CD14-positive monocyte (primary cell): ENCODE measurements around the gene FDX2. TPM values are rescaled to one million over a fixed set of nuclear protein-coding genes. Genes with fewer than 3 reads are reported as not detected.

Source experiments
- DNase-seq, 3 donors: peaks; one replicate each; pipeline ENCODE4 v3.0.0-alpha.2; 2011 to 2022
- H2AFZ ChIP-seq: 2 replicates; pipeline ENCODE4 v1.6.0; 2012; ENCODE audit warnings: mild to moderate bottlenecking, low read depth, low read length, inconsistent platforms; ENCODE audit not compliant: insufficient read depth, poor library complexity, severe bottlenecking
- H3K27ac ChIP-seq, 2 donors: 1 replicate in 1 of 2; 2 replicates in 1 of 2; pipeline ENCODE4 v1.5.1; 2012 to 2013; ENCODE audit warnings: low read length in 2 of 2, control low read depth in 1 of 2, inconsistent platforms in 1 of 2, low read depth in 1 of 2, mild to moderate bottlenecking in 1 of 2
- H3K27me3 ChIP-seq, 2 donors: one replicate each; pipeline versions ENCODE4 v1.6.0 to v1.6.1; 2011 to 2013; ENCODE audit warnings: low read length in 2 of 2; ENCODE audit not compliant: control insufficient read depth in 2 of 2, insufficient read depth in 2 of 2
- H3K36me3 ChIP-seq, 2 donors: replicated peaks in 1 of 2; 1 replicate in 1 of 2; 2 replicates in 1 of 2; pipeline versions ENCODE4 v1.5.1 to v1.6.1; 2012 to 2013; ENCODE audit warnings: low read length in 2 of 2, control low read depth in 1 of 2, inconsistent platforms in 1 of 2, mild to moderate bottlenecking in 1 of 2; ENCODE audit not compliant: insufficient read depth in 2 of 2, control insufficient read depth in 1 of 2
- H3K4me1 ChIP-seq, 2 donors: 1 replicate in 1 of 2; 2 replicates in 1 of 2; pipeline versions ENCODE4 v1.5.1 to v1.6.1; 2012 to 2013; ENCODE audit warnings: low read length in 2 of 2, control low read depth in 1 of 2, inconsistent platforms in 1 of 2, mild to moderate bottlenecking in 1 of 2, moderate library complexity in 1 of 2; ENCODE audit not compliant: insufficient read depth in 2 of 2, control insufficient read depth in 1 of 2
- H3K4me2 ChIP-seq: replicated peaks from 2 replicates; pipeline ENCODE3; 2012; ENCODE audit warnings: low read length, moderate library complexity, mild to moderate bottlenecking; ENCODE audit not compliant: poor library complexity, severe bottlenecking; ENCODE audit errors: extremely low read depth
- H3K4me3 ChIP-seq, 3 experiments: fragments of 200-600 bp in 1 of 3; sonication (generic) in 1 of 3; replicated peaks in 1 of 3; 1 replicate in 2 of 3; 2 replicates in 1 of 3; pipeline ENCODE4 v1.5.1; 2011 to 2013; ENCODE audit warnings: low read length in 3 of 3, mild to moderate bottlenecking in 3 of 3, control low read depth in 2 of 3, low read depth in 2 of 3, inconsistent platforms in 1 of 3, moderate library complexity in 1 of 3
- H3K79me2 ChIP-seq: 2 replicates; pipeline ENCODE4 v1.6.0; 2012; ENCODE audit warnings: mild to moderate bottlenecking, control low read depth, inconsistent platforms, low read length, moderate library complexity; ENCODE audit not compliant: insufficient read depth
- H3K9ac ChIP-seq: 2 replicates; pipeline ENCODE4 v1.6.0; 2017; ENCODE audit warnings: low read length, mild to moderate bottlenecking; ENCODE audit not compliant: insufficient read depth, poor library complexity, severe bottlenecking
- H3K9me3 ChIP-seq, 2 donors: replicated peaks in 1 of 2; 1 replicate in 1 of 2; 2 replicates in 1 of 2; pipeline versions ENCODE4 v1.5.1 to v1.6.1; 2012 to 2013; ENCODE audit warnings: low read length in 2 of 2, control low read depth in 1 of 2; ENCODE audit not compliant: control insufficient read depth in 1 of 2, insufficient read depth in 1 of 2
- H4K20me1 ChIP-seq: 2 replicates; pipeline ENCODE4 v1.6.0; 2012; ENCODE audit warnings: mild to moderate bottlenecking, low read length, control low read depth, moderate library complexity; ENCODE audit not compliant: insufficient read depth
- H3K27ac Mint-ChIP-seq, 7 donors: one replicate each; pipeline ENCODE4 v1.8.0; 2020; ENCODE audit warnings: mild to moderate bottlenecking in 7 of 7, mixed read lengths in 7 of 7, moderate library complexity in 6 of 7, inconsistent platforms in 2 of 7
- H3K27me3 Mint-ChIP-seq, 3 donors: one replicate each; pipeline ENCODE4 v1.8.0; 2021 to 2022; ENCODE audit warnings: low read depth in 3 of 3, mild to moderate bottlenecking in 3 of 3, mixed read lengths in 3 of 3, moderate library complexity in 3 of 3, inconsistent platforms in 1 of 3
- H3K36me3 Mint-ChIP-seq, 2 donors: one replicate each; pipeline ENCODE4 v1.8.0; 2020; ENCODE audit warnings: mixed read lengths in 2 of 2, inconsistent platforms in 1 of 2, mild to moderate bottlenecking in 1 of 2
- H3K4me1 Mint-ChIP-seq: one replicate; pipeline ENCODE4 v1.8.0; 2020; ENCODE audit warnings: mild to moderate bottlenecking, mixed read lengths
- H3K4me3 Mint-ChIP-seq, 2 donors: one replicate each; pipeline ENCODE4 v1.8.0; 2020; ENCODE audit warnings: mild to moderate bottlenecking in 2 of 2, mixed read lengths in 2 of 2, moderate library complexity in 1 of 2
- H3K9me3 Mint-ChIP-seq, 7 donors: one replicate each; pipeline ENCODE4 v1.8.0; 2020 to 2022; ENCODE audit warnings: mixed read lengths in 7 of 7, mild to moderate bottlenecking in 6 of 7, moderate library complexity in 6 of 7, inconsistent platforms in 2 of 7
- CTCF ChIP-seq: fragments of 200-600 bp; IDR thresholded peaks from one replicate; pipeline ENCODE4 v1.8.0; 2022; ENCODE audit warnings: antibody characterized with exemption, mild to moderate bottlenecking
- WGBS: methylation state at CpG from one replicate; pipeline ENCODE4 v1.1.5; 2013; ENCODE audit warnings: missing lambda C conversion rate; ENCODE audit not compliant: insufficient coverage; 5-methylcytosine and 5-hydroxymethylcytosine counted together
- intact Hi-C, 2 donors: fragments of 100-400 bp; cut with micrococcal nuclease; formaldehyde crosslinking; loops; one replicate each; pipeline versions ENCODE4 v1.15.0 to v1.15.1; 2023
- polyA plus RNA-seq, 3 donors: library from polyadenylated mRNA; depleted of rRNA in 1 of 3; unstranded in 2 of 3; stranded (reverse) in 1 of 3; fragments of 300-500 nt in 2 of 3; fragments of >200 nt in 1 of 3; fragmentation: Illumina TruSeq in 2 of 3; gene quantifications; 1 replicate in 2 of 3; 2 replicates in 1 of 3; pipeline ENCODE4 v1.2.3, GENCODE V29; 2012 to 2021

Gene FDX2
- polyA plus RNA-seq, 3 donors = 5.5 to 6.8 (median 6.7) TPM

GRCh38 chr19:10289167-10289835 is 26.5 kb downstream of the FDX2 start:
- H3K27ac Mint-ChIP-seq = peak overlapping the region in 3 of 7 donors; percentile 49 to 76 (median 58)
- intact Hi-C loops = no loop called here
- peaks cover 32 to 41% of the 10 kb centered on the region in 2 donors for H3K36me3 Mint-ChIP-seq
- peaks cover 0 to 47% (median 29%) of the 10 kb centered on the region in 7 donors for H3K9me3 Mint-ChIP-seq
- Histone ChIP-seq H3K4me3 (peak overlapping the region in 2 of 3 experiments; percentile 15 to 74), H3K79me2 (no peaks in the 10 kb centered on the region), H3K27me3 (peaks cover 28 to 68% of the 10 kb centered on the region in 2 donors), H2AFZ (no peak overlapping the region), H4K20me1 (peaks cover 33% of the 10 kb centered on the region), H3K27ac (no peak overlapping the region), H3K4me1 (peaks cover 91 to 97% of the 10 kb centered on the region in 2 donors), H3K9ac (no peak overlapping the region), H3K4me2 (peak overlapping the region; percentile 78), H3K36me3 (peaks cover 19% of the 10 kb centered on the region in 2 donors), H3K9me3 (peaks cover 6 to 18% of the 10 kb centered on the region in 2 donors)
- peak overlapping the region; percentile 66 to 88 for H3K4me3 Mint-ChIP-seq
- H3K27me3 Mint-ChIP-seq = peaks cover 58 to 73% (median 71%) of the 10 kb centered on the region in 3 donors
- WGBS = under 1% methylated on average over 35 of the region's 50 CpGs
- H3K4me1 Mint-ChIP-seq = peaks cover 85% of the 10 kb centered on the region
- no peak for TF ChIP-seq CTCF
- DNase-seq = peak; percentile 62 to 74 (median 64)

GRCh38 chr19:10288662-10289166 is 27.1 kb downstream of the FDX2 start:
- no peak for TF ChIP-seq CTCF
- WGBS = 0% methylated on average over 9 of the region's 23 CpGs
- Histone ChIP-seq H3K9ac (no peak overlapping the region), H3K27ac (no peak overlapping the region), H3K36me3 (peaks cover 25% of the 10 kb centered on the region in 2 donors), H3K9me3 (peaks cover 6 to 12% of the 10 kb centered on the region in 2 donors), H3K27me3 (peaks cover 23 to 62% of the 10 kb centered on the region in 2 donors), H3K4me3 (peak overlapping the region in 2 of 3 experiments; percentile 55 to 74), H3K4me2 (peak overlapping the region; percentile 78), H4K20me1 (peaks cover 39% of the 10 kb centered on the region), H3K79me2 (no peaks in the 10 kb centered on the region), H3K4me1 (peaks cover 86 to 91% of the 10 kb centered on the region in 2 donors), H2AFZ (peak overlapping the region; percentile 1)
- H3K27ac Mint-ChIP-seq = peak overlapping the region in 3 of 7 donors; percentile 56 to 76 (median 58)
- H3K9me3 Mint-ChIP-seq = peaks cover 0 to 45% (median 26%) of the 10 kb centered on the region in 7 donors
- peaks cover 38 to 47% of the 10 kb centered on the region in 2 donors for H3K36me3 Mint-ChIP-seq
- intact Hi-C loops = no loop called here
- peak overlapping the region; percentile 66 to 88 for H3K4me3 Mint-ChIP-seq
- peaks cover 52 to 67% (median 65%) of the 10 kb centered on the region in 3 donors for H3K27me3 Mint-ChIP-seq
- H3K4me1 Mint-ChIP-seq = peaks cover 84% of the 10 kb centered on the region
- DNase-seq = peak in 1 of 3 donors; percentile 43
